ENCODE data around the gene MRAS. TPM values are rescaled to one million over a fixed set of nuclear protein-coding genes. Genes with fewer than 3 reads are reported as not detected.

MRAS gene
- polyA plus RNA-seq, 3 donors: 6.2 to 13.2 (median 8.3) TPM

- Histone ChIP-seq H3K27ac (ENCODE audit: low read depth in 1 of 2, low read length in 2 of 2) (no peak overlapping the region), H3K4me3 (replicated peaks in 1 of 3; ENCODE audit: low read depth in 2 of 3, low read length in 3 of 3) (no peak overlapping the region), H3K9me3 (replicated peaks in 1 of 2; ENCODE audit: control insufficient read depth in 1 of 2, insufficient read depth in 1 of 2, low read length in 2 of 2) (no peaks in the 10 kb centered on the region), H3K4me2 (replicated peaks; ENCODE audit: extremely low read depth, low read length, poor library complexity, severe bottlenecking) (no peak overlapping the region), H2AFZ (ENCODE audit: insufficient read depth, low read depth, low read length, poor library complexity, severe bottlenecking) (no peak overlapping the region), H3K4me1 (ENCODE audit: control insufficient read depth in 1 of 2, insufficient read depth in 2 of 2, low read length in 2 of 2) (peaks cover 4 to 5% of the 10 kb centered on the region in 2 donors), H4K20me1 (ENCODE audit: insufficient read depth, low read length) (no peaks in the 10 kb centered on the region), H3K36me3 (replicated peaks in 1 of 2; ENCODE audit: control insufficient read depth in 1 of 2, insufficient read depth in 2 of 2, low read length in 2 of 2) (no peaks in the 10 kb centered on the region), H3K9ac (ENCODE audit: insufficient read depth, low read length, poor library complexity, severe bottlenecking) (no peak overlapping the region), H3K79me2 (ENCODE audit: insufficient read depth, low read length) (no peaks in the 10 kb centered on the region), H3K27me3 (ENCODE audit: control insufficient read depth in 2 of 2, insufficient read depth in 2 of 2, low read length in 2 of 2) (no peaks in the 10 kb centered on the region)
- 93% methylated on average over 3 of the region's 5 CpGs for WGBS (ENCODE audit: insufficient coverage)
- Mint-ChIP-seq H3K4me3 (no peak overlapping the region), H3K27ac (no peak overlapping the region), H3K27me3 (ENCODE audit: low read depth in 3 of 3) (peaks cover 6 to 9% (median 7%) of the 10 kb centered on the region in 3 donors), H3K36me3 (peaks cover 5 to 8% of the 10 kb centered on the region in 2 donors), H3K4me1 (peaks cover 8% of the 10 kb centered on the region), H3K9me3 (peaks cover 0 to 3% (median 0%) of the 10 kb centered on the region in 7 donors)
- intact Hi-C loops (cut with micrococcal nuclease): no loop called here
- TF ChIP-seq, protein P1, sequence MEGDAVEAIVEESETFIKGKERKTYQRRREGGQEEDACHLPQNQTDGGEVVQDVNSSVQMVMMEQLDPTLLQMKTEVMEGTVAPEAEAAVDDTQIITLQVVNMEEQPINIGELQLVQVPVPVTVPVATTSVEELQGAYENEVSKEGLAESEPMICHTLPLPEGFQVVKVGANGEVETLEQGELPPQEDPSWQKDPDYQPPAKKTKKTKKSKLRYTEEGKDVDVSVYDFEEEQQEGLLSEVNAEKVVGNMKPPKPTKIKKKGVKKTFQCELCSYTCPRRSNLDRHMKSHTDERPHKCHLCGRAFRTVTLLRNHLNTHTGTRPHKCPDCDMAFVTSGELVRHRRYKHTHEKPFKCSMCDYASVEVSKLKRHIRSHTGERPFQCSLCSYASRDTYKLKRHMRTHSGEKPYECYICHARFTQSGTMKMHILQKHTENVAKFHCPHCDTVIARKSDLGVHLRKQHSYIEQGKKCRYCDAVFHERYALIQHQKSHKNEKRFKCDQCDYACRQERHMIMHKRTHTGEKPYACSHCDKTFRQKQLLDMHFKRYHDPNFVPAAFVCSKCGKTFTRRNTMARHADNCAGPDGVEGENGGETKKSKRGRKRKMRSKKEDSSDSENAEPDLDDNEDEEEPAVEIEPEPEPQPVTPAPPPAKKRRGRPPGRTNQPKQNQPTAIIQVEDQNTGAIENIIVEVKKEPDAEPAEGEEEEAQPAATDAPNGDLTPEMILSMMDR (IDR thresholded peaks at IDR 0.05): no peak
- DNase-seq: no peak
These were observed 57.1 kb downstream of the MRAS start for GRCh38 chr3:138405486-138405885.

DNA sequence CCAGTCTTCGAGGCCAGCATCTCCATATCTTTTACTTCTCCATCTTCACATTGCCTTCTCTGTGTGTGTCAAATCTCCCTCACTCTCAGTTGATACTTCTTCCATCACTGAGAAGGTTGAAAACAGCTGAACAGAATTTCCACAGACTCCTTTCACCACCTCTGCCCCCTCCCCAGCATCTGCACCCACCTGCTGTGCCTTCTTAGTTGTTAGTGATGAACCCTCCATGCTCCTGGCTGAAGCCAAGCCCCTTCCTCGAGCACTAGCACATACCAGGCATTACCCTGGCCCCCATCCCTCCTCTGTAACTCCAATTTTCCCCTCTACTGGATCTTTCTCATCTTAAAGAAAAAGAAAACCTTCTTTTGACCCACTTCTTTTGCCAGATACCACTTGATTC, 58.2 kb downstream of the MRAS start:
- H3K4me1 Mint-ChIP-seq: peaks cover 17% of the 10 kb centered on the region
- H4K20me1 ChIP-seq (ENCODE audit: insufficient read depth, low read length): no peaks in the 10 kb centered on the region
- no peak overlapping the region for H3K4me3 Mint-ChIP-seq
- DNase-seq: no peak
- H3K9me3 Mint-ChIP-seq: peaks cover 0 to 1% (median 0%) of the 10 kb centered on the region in 7 donors
- peaks cover 0 to 8% of the 10 kb centered on the region in 2 donors for H3K36me3 Mint-ChIP-seq
- peaks cover 6 to 7% (median 7%) of the 10 kb centered on the region in 3 donors for H3K27me3 Mint-ChIP-seq (ENCODE audit: low read depth in 3 of 3)
- 86% methylated on average over 2 of the region's 2 CpGs for WGBS (ENCODE audit: insufficient coverage)
- H3K27me3 ChIP-seq (ENCODE audit: control insufficient read depth in 2 of 2, insufficient read depth in 2 of 2, low read length in 2 of 2): no peaks in the 10 kb centered on the region
- H3K4me1 ChIP-seq (ENCODE audit: control insufficient read depth in 1 of 2, insufficient read depth in 2 of 2, low read length in 2 of 2): peaks cover 11 to 15% of the 10 kb centered on the region in 2 donors
- no peak overlapping the region for H3K9ac ChIP-seq (ENCODE audit: insufficient read depth, low read length, poor library complexity, severe bottlenecking)
- no peaks in the 10 kb centered on the region for H3K36me3 ChIP-seq (replicated peaks in 1 of 2; ENCODE audit: control insufficient read depth in 1 of 2, insufficient read depth in 2 of 2, low read length in 2 of 2)
- no peaks in the 10 kb centered on the region for H3K79me2 ChIP-seq (ENCODE audit: insufficient read depth, low read length)
- H2AFZ ChIP-seq (ENCODE audit: insufficient read depth, low read depth, low read length, poor library complexity, severe bottlenecking): no peak overlapping the region
- TF ChIP-seq, protein P1 (IDR thresholded peaks at IDR 0.05): no peak
- no peak overlapping the region for H3K4me2 ChIP-seq (replicated peaks; ENCODE audit: extremely low read depth, low read length, poor library complexity, severe bottlenecking)
- no peak overlapping the region for H3K4me3 ChIP-seq (replicated peaks in 1 of 3; ENCODE audit: low read depth in 2 of 3, low read length in 3 of 3)
- intact Hi-C loops (cut with micrococcal nuclease): no loop called here
- H3K27ac Mint-ChIP-seq: no peak overlapping the region
- no peaks in the 10 kb centered on the region for H3K9me3 ChIP-seq (replicated peaks in 1 of 2; ENCODE audit: control insufficient read depth in 1 of 2, insufficient read depth in 1 of 2, low read length in 2 of 2)
- H3K27ac ChIP-seq (ENCODE audit: low read depth in 1 of 2, low read length in 2 of 2): no peak overlapping the region

All from CD14-positive monocyte (primary cell).